Neuronal stem cell (in vitro differentiated cells): ENCODE data around the gene TOMM70.

Source experiments
- DNase-seq: peaks from one replicate; pipeline ENCODE4 v3.0.0-alpha.2; 2013; ENCODE audit warnings: low spot score
- H2AFZ ChIP-seq: one replicate; pipeline ENCODE4 v1.6.1; 2013; ENCODE audit warnings: mild to moderate bottlenecking, low read length, inconsistent platforms
- H2AK5ac ChIP-seq: 2 replicates; pipeline ENCODE4 v1.6.1; 2013; ENCODE audit warnings: low read depth, mild to moderate bottlenecking, inconsistent platforms, low read length, moderate library complexity, mixed read lengths
- H2BK120ac ChIP-seq: 2 replicates; pipeline ENCODE4 v1.6.1; 2013; ENCODE audit warnings: low read depth, mild to moderate bottlenecking, inconsistent platforms, low read length, moderate library complexity, mixed read lengths
- H2BK12ac ChIP-seq: one replicate; pipeline ENCODE4 v1.6.1; 2013; ENCODE audit warnings: low read length, inconsistent platforms
- H2BK15ac ChIP-seq: 2 replicates; pipeline ENCODE4 v1.6.1; 2013; ENCODE audit warnings: mild to moderate bottlenecking, low read length, inconsistent platforms, mixed read lengths
- H2BK5ac ChIP-seq: one replicate; pipeline ENCODE4 v1.6.1; 2013; ENCODE audit warnings: inconsistent platforms, mild to moderate bottlenecking, low read length, moderate library complexity
- H3K14ac ChIP-seq: one replicate; pipeline ENCODE4 v1.6.1; 2013; ENCODE audit warnings: low read length, inconsistent platforms
- H3K18ac ChIP-seq: 2 replicates; pipeline ENCODE4 v1.6.1; 2013; ENCODE audit warnings: low read length, inconsistent platforms
- H3K23ac ChIP-seq: 2 replicates; pipeline ENCODE4 v1.6.1; 2013; ENCODE audit warnings: low read depth, mild to moderate bottlenecking, mixed read lengths, low read length, inconsistent platforms; ENCODE audit not compliant: poor library complexity
- H3K27ac ChIP-seq: replicated peaks from 3 replicates; pipeline ENCODE4 v1.5.1; 2013; ENCODE audit warnings: low read length, inconsistent platforms
- H3K27me3 ChIP-seq, 3 experiments: 2 replicates each; pipeline ENCODE4 v1.6.1; 2013; ENCODE audit warnings: low read length in 3 of 3, mild to moderate bottlenecking in 2 of 3, inconsistent platforms in 1 of 3, low read depth in 1 of 3, mixed read lengths in 1 of 3, moderate library complexity in 1 of 3; ENCODE audit not compliant: control insufficient read depth in 3 of 3, insufficient read depth in 3 of 3
- H3K36me3 ChIP-seq, 2 donors: replicated peaks in 1 of 2; 2 replicates each; pipeline ENCODE4 v1.6.1; 2013; ENCODE audit warnings: low read length in 2 of 2; ENCODE audit not compliant: control insufficient read depth in 2 of 2, insufficient read depth in 2 of 2
- H3K4ac ChIP-seq: 2 replicates; pipeline ENCODE4 v1.6.1; 2013; ENCODE audit warnings: inconsistent platforms, mild to moderate bottlenecking, low read length, moderate library complexity
- H3K4me1 ChIP-seq, 2 donors: 1 replicate in 1 of 2; 2 replicates in 1 of 2; pipeline ENCODE4 v1.6.1; 2013; ENCODE audit warnings: low read length in 2 of 2, low read depth in 1 of 2; ENCODE audit not compliant: control insufficient read depth in 2 of 2, insufficient read depth in 1 of 2
- H3K4me2 ChIP-seq: one replicate; pipeline ENCODE4 v1.6.1; 2013; ENCODE audit warnings: mild to moderate bottlenecking, low read length, inconsistent platforms; ENCODE audit not compliant: insufficient read depth, poor library complexity, severe bottlenecking
- H3K4me3 ChIP-seq, 2 donors: 2 replicates each; pipeline ENCODE4 v1.5.1; 2013; ENCODE audit warnings: low read length in 2 of 2, mild to moderate bottlenecking in 2 of 2, inconsistent platforms in 1 of 2, moderate library complexity in 1 of 2
- H3K79me1 ChIP-seq: one replicate; pipeline ENCODE4 v1.6.1; 2013; ENCODE audit warnings: low read depth, mild to moderate bottlenecking, inconsistent platforms, low read length, moderate library complexity
- H3K9ac ChIP-seq: one replicate; pipeline ENCODE4 v1.6.1; 2013; ENCODE audit warnings: mild to moderate bottlenecking, low read depth, low read length, inconsistent platforms; ENCODE audit not compliant: poor library complexity
- H3K9me3 ChIP-seq, 2 donors: replicated peaks in 1 of 2; 2 replicates each; pipeline versions ENCODE3 to v1.6.1; 2013; ENCODE audit warnings: low read length in 2 of 2, mild to moderate bottlenecking in 2 of 2, inconsistent platforms in 1 of 2, low read depth in 1 of 2, mixed read lengths in 1 of 2, moderate library complexity in 1 of 2; ENCODE audit not compliant: control insufficient read depth in 2 of 2, insufficient read depth in 1 of 2
- H4K8ac ChIP-seq: one replicate; pipeline ENCODE4 v1.6.1; 2013; ENCODE audit warnings: low read depth, mild to moderate bottlenecking, inconsistent platforms, low read length, moderate library complexity
- H4K91ac ChIP-seq: one replicate; pipeline ENCODE4 v1.6.1; 2013; ENCODE audit warnings: low read length, low read depth, mild to moderate bottlenecking, inconsistent platforms; ENCODE audit not compliant: poor library complexity
- WGBS, 2 donors: extraction: QIAGEN DNeasy Blood & Tissue Kit; methylation state at CpG; one replicate each; pipeline ENCODE4 v1.1.7; 2013; ENCODE audit warnings: missing lambda C conversion rate in 2 of 2, mixed read lengths in 1 of 2; ENCODE audit not compliant: insufficient read length in 2 of 2, insufficient replicate concordance in 1 of 2; ENCODE audit errors: extremely low coverage in 2 of 2; 5-methylcytosine and 5-hydroxymethylcytosine counted together

TOMM70 gene

DNA sequence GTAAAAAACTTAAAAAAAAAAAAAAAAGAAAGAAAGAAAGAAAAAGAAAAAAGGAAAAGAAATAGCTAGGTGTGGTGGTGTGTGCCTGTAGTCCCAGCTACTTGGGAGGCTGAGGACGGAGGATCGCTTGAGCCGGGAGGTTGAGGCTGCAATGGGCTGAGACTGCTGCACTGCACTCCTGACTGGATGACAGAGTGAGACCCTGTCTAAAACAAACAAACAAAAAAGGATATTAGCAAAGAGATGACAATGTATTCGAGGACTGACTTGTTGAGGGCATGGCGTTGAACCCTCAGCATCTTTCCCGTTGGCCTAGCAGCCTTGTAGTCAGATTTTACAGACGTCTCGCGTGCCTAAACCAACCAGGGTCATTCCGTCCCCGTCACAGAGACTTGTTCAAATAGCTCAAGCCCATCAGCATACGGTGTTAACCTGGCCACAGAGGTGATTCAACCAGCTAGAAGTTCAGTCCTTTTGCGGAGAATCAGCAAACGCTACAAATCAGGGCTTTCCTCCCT is 66.9 kb downstream of the TOMM70 start:
- no CpG with 5 or more reads among the region's 14 CpGs for WGBS, 2 donors

GRCh38 chr3:100333051-100333450 is 67.8 kb downstream of the TOMM70 start:
- no peak overlapping the region for H4K91ac ChIP-seq

More for the DNA sequence above, 66.9 kb downstream of the TOMM70 start:
- Histone ChIP-seq H2BK12ac (no peak overlapping the region), H4K91ac (no peak overlapping the region), H3K9me3 (no peaks in the 10 kb centered on the region), H3K4me2 (peak overlapping the region; percentile 66), H2BK15ac (no peak overlapping the region), H3K4ac (no peak overlapping the region), H3K4me3 (peak overlapping the region; percentile 69 to 73), H2BK120ac (no peak overlapping the region), H2BK5ac (no peak overlapping the region), H3K79me1 (no peaks in the 10 kb centered on the region), H3K18ac (peak overlapping the region; percentile 53), H3K4me1 (peaks cover 0 to 3% of the 10 kb centered on the region in 2 donors), H4K8ac (peak overlapping the region; percentile 33), H3K9ac (peak overlapping the region; percentile 33), H3K27ac (no peak overlapping the region), H3K23ac (no peak overlapping the region), H3K27me3 (no peaks in the 10 kb centered on the region), H2AK5ac (no peak overlapping the region), H2AFZ (peak overlapping the region; percentile 94), H3K14ac (no peak overlapping the region), H3K36me3 (peaks cover 0 to under 1% of the 10 kb centered on the region in 2 donors)
- DNase-seq = no peak

GRCh38 chr3:100331660-100332059 is 69.2 kb downstream of the TOMM70 start:
- Histone ChIP-seq H2AK5ac (no peak overlapping the region), H3K79me1 (no peaks in the 10 kb centered on the region), H3K18ac (no peak overlapping the region), H2AFZ (no peak overlapping the region), H2BK15ac (no peak overlapping the region), H3K27ac (no peak overlapping the region), H3K27me3 (no peaks in the 10 kb centered on the region), H4K91ac (no peak overlapping the region), H3K14ac (no peak overlapping the region), H3K9ac (no peak overlapping the region), H2BK12ac (no peak overlapping the region), H3K23ac (no peak overlapping the region), H4K8ac (no peak overlapping the region), H3K4me2 (no peak overlapping the region), H2BK120ac (no peak overlapping the region), H3K36me3 (no peaks in the 10 kb centered on the region), H2BK5ac (no peak overlapping the region), H3K9me3 (no peaks in the 10 kb centered on the region), H3K4me1 (peaks cover 0 to 3% of the 10 kb centered on the region in 2 donors), H3K4me3 (no peak overlapping the region), H3K4ac (no peak overlapping the region)
- WGBS, 2 donors = no CpG with 5 or more reads among the region's 4 CpGs
- no peak for DNase-seq

More at GRCh38 chr3:100333051-100333450, 67.8 kb downstream of the TOMM70 start:
- H3K36me3 ChIP-seq = no peaks in the 10 kb centered on the region
- H3K27me3 ChIP-seq = no peaks in the 10 kb centered on the region
- no peaks in the 10 kb centered on the region for H3K9me3 ChIP-seq
- H3K4me1 ChIP-seq = peaks cover 0 to 3% of the 10 kb centered on the region in 2 donors
- H3K9ac ChIP-seq = no peak overlapping the region
- no peak overlapping the region for H3K18ac ChIP-seq
- no peak overlapping the region for H3K4ac ChIP-seq
- no peak overlapping the region for H2BK15ac ChIP-seq
- no peak for DNase-seq
- no peak overlapping the region for H4K8ac ChIP-seq
- no peaks in the 10 kb centered on the region for H3K79me1 ChIP-seq
- H3K4me3 ChIP-seq = no peak overlapping the region
- H2BK12ac ChIP-seq = no peak overlapping the region
- H3K14ac ChIP-seq = no peak overlapping the region
- no peak overlapping the region for H2AK5ac ChIP-seq
- H3K27ac ChIP-seq = no peak overlapping the region
- H3K23ac ChIP-seq = no peak overlapping the region
- H2BK120ac ChIP-seq = no peak overlapping the region
- no peak overlapping the region for H2BK5ac ChIP-seq
- no peak overlapping the region for H2AFZ ChIP-seq
- no peak overlapping the region for H3K4me2 ChIP-seq

- no peak overlapping the region for H2BK5ac ChIP-seq
- WGBS, 2 donors = no CpG with 5 or more reads among the region's 5 CpGs
Observed at GRCh38 chr3:100330651-100331050, 70.2 kb downstream of the TOMM70 start.

More at GRCh38 chr3:100330651-100331050, 70.2 kb downstream of the TOMM70 start:
- H3K9me3 ChIP-seq = no peaks in the 10 kb centered on the region
- H3K4me2 ChIP-seq = no peak overlapping the region
- H4K8ac ChIP-seq = no peak overlapping the region
- no peak overlapping the region for H2BK15ac ChIP-seq
- H4K91ac ChIP-seq = no peak overlapping the region
- no peak overlapping the region for H3K4ac ChIP-seq
- no peak overlapping the region for H2AFZ ChIP-seq
- H3K27me3 ChIP-seq = no peaks in the 10 kb centered on the region
- DNase-seq = no peak
- H2BK120ac ChIP-seq = no peak overlapping the region
- no peak overlapping the region for H3K23ac ChIP-seq
- H3K14ac ChIP-seq = no peak overlapping the region
- no peaks in the 10 kb centered on the region for H3K79me1 ChIP-seq
- no peak overlapping the region for H3K27ac ChIP-seq
- H3K9ac ChIP-seq = no peak overlapping the region
- H3K36me3 ChIP-seq = no peaks in the 10 kb centered on the region
- H3K18ac ChIP-seq = no peak overlapping the region
- H3K4me3 ChIP-seq = no peak overlapping the region
- no peak overlapping the region for H2BK12ac ChIP-seq
- H2AK5ac ChIP-seq = no peak overlapping the region
- peaks cover 0 to 3% of the 10 kb centered on the region in 2 donors for H3K4me1 ChIP-seq
